K562 (cell line): ENCODE measurements around the gene GSS. TPM values are rescaled to one million over a fixed set of nuclear protein-coding genes. Genes with fewer than 3 reads are reported as not detected.

Source experiments
- BRD9 ChIP-seq: fragments of 450-650 bp; IDR thresholded peaks from 2 replicates; pipeline ENCODE4 v1.6.1; 2018; ENCODE audit warnings: low read depth; ENCODE audit not compliant: partially characterized antibody
- CTCFL ChIP-seq: IDR thresholded peaks from 2 replicates; pipeline ENCODE4 v1.6.1; 2011; ENCODE audit warnings: borderline replicate concordance, low read depth, mild to moderate bottlenecking, moderate library complexity, low read length; ENCODE audit not compliant: insufficient read depth, poor library complexity, severe bottlenecking
- FUS ChIP-seq: fragments of 200-400 bp; formaldehyde crosslinking; optimal IDR thresholded peaks from 2 replicates; pipeline ENCODE3; 2017; ENCODE audit warnings: low read depth, low read length
- GTF2E2 ChIP-seq: fragments of 200-800 bp; sonication (Bioruptor generic); IDR thresholded peaks from 2 replicates; pipeline ENCODE4 v1.6.1; 2016; ENCODE audit warnings: missing genetic modification characterization, missing compliant biosample characterization
- HDAC1 ChIP-seq, 2 experiments: fragments of 450-650 bp; IDR thresholded peaks; 2 replicates each; pipeline ENCODE4 v1.6.1; 2016 to 2017; ENCODE audit warnings: inconsistent platforms in 1 of 2, mild to moderate bottlenecking in 1 of 2, moderate library complexity in 1 of 2
- HDAC8 ChIP-seq: fragments of 450-650 bp; IDR thresholded peaks from 2 replicates; pipeline ENCODE4 v1.6.1; 2016; ENCODE audit warnings: mild to moderate bottlenecking, missing genetic modification characterization, moderate library complexity, missing compliant biosample characterization
- MYNN ChIP-seq, 2 experiments: sonication (generic); formaldehyde crosslinking in 1 of 2; IDR thresholded peaks; 2 replicates each; pipeline versions ENCODE4 v1.5.0 to v1.6.1; 2016 to 2020; ENCODE audit warnings: antibody characterized with exemption in 1 of 2, missing genetic modification reagents in 1 of 2
- NELFE ChIP-seq: IDR thresholded peaks from 2 replicates; pipeline ENCODE4 v1.6.1; 2011; ENCODE audit warnings: mild to moderate bottlenecking; ENCODE audit not compliant: insufficient read depth, insufficient read length
- PTTG1 ChIP-seq: fragments of 450-650 bp; IDR thresholded peaks from 2 replicates; pipeline ENCODE4 v1.6.1; 2016; ENCODE audit warnings: low read depth, mild to moderate bottlenecking, missing genetic modification characterization, missing compliant biosample characterization
- RBM14 ChIP-seq: fragments of 200-400 bp; formaldehyde crosslinking; IDR thresholded peaks from 2 replicates; pipeline ENCODE4 v1.6.1; 2018; ENCODE audit warnings: low read depth, mild to moderate bottlenecking, low read length, moderate library complexity, borderline replicate concordance; ENCODE audit not compliant: insufficient read depth
- RCOR1 ChIP-seq, 2 experiments: IDR thresholded peaks; 2 replicates each; pipeline ENCODE4 v1.6.1; 2012; ENCODE audit warnings: low read depth in 2 of 2, low read length in 2 of 2, borderline replicate concordance in 1 of 2, improper control_type of control experiment in 1 of 2
- ZBTB43 ChIP-seq: sonication (generic); formaldehyde crosslinking; IDR thresholded peaks from 2 replicates; pipeline ENCODE4 v1.8.0; 2023; ENCODE audit warnings: mild to moderate bottlenecking, missing genetic modification reagents
- ZNF23 ChIP-seq: fragments of 250-450 bp; sonication (Bioruptor Pico); IDR thresholded peaks from 2 replicates; pipeline ENCODE4 v1.4.0; 2020; ENCODE audit warnings: mild to moderate bottlenecking
- ZSCAN29 ChIP-seq: fragments of 450-650 bp; IDR thresholded peaks from 2 replicates; pipeline ENCODE4 v1.6.1; 2017
- polyA plus RNA-seq, 8 experiments: library from polyadenylated mRNA; depleted of rRNA in 4 of 8; stranded (reverse) in 5 of 8; unstranded in 3 of 8; fragments of >200 nt; fragmentation: Nextera tagmentation in 2 of 8; fragmentation: Illumina TruSeq in 1 of 8; extraction: Ambion mirVana in 2 of 8; extraction: Trizol in 1 of 8; gene quantifications; 2 replicates each; pipeline versions ENCODE4 v1.2.1 to v1.2.3, GENCODE V29; 2011 to 2014; ENCODE audit warnings: inconsistent platforms in 1 of 8, missing spikeins in 1 of 8
- total RNA-seq, 7 experiments: library from RNA; depleted of rRNA in 6 of 7; stranded (reverse); fragments of >200 nt in 6 of 7; fragmentation: Illumina TruSeq in 2 of 7; extraction: Trizol in 2 of 7; gene quantifications; 2 replicates each; pipeline versions ENCODE4 v1.2.1 to v1.2.3, GENCODE V29; 2011 to 2021; ENCODE audit warnings: low replicate concordance in 1 of 7
- TF ChIP-seq, protein P1 (sequence below): sonication (generic); formaldehyde crosslinking; IDR thresholded peaks from 2 replicates; pipeline ENCODE4 v1.8.1; 2023; ENCODE audit warnings: mild to moderate bottlenecking, missing genetic modification reagents
- TF ChIP-seq, protein P2 (sequence below): fragments of 250-450 bp; sonication (Bioruptor Pico); IDR thresholded peaks from 2 replicates; pipeline ENCODE4 v1.5.1; 2021; ENCODE audit warnings: mild to moderate bottlenecking
- TF ChIP-seq, protein P3 (sequence below): fragments of 250-450 bp; sonication (Bioruptor Pico); IDR thresholded peaks from 2 replicates; pipeline ENCODE4 v1.5.0; 2021; ENCODE audit warnings: mild to moderate bottlenecking, borderline replicate concordance

GSS gene
- total and polyA plus RNA-seq, 9 of the 15 experiments (the other 6 are each of a cell fraction or from before 2014, with no cell fraction given) = 18.4 to 165 (median 89.4) TPM

DNA sequence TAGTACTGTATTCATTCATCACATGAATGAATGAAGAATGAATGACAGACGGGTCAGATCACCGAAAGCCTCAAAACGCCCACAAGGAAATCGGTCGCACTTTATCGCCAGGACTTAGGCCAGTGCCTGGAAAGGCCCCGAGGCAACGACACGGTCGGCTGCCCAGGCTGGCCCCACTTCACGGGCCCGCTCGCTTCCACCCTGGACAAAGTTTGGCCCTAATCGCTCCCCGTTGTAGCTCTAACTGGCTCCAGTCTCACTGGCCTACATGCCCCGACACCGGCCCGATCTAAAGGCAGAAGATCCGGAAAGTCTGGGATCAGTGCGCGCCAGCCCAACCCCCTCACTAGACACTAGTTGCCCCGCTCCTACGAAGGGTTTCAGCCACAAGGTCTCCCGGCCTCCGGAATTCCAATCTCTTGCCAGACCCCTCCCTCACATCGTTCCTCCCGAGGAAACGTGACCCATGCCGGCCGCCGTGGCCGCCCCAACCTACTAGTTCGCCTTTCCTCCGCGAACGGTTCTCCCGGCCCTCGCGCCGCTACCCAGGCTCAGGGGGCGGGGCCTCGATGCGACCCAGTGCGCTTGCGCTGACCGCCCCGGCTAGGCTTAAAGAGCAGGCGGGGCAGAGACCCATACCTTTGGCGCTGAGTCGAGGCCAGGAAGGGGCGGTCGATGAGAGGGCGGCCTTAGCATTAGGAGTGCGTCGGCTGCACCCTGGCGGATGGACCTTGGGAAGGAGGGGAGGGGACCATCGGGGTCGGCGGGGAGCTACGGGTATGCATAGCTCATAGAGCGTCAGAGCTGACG is at the start of gene GSS, which contains the start of gene MYH7B (continued):
- TF ChIP-seq NELFE (no peak), PTTG1 (no peak), RCOR1 (IDR thresholded peaks at IDR 0.05; ENCODE audit: borderline replicate concordance in 1 of 2, low read depth in 2 of 2, low read length in 2 of 2) (peak in 1 of 2 experiments; percentile 44; a peak in 1 of 4 replicates), CTCFL (peak; percentile 46), ZBTB43 (CRISPR knock-in tag) (no peak), HDAC1 (IDR thresholded peaks at IDR 0.05) (peak in 1 of 2 experiments; percentile 83; a peak in 2 of 4 replicates), MYNN (IDR thresholded peaks at IDR 0.05) (no peak; the same call in 1 of the 2 replicates), MYNN (CRISPR knock-in tag; IDR thresholded peaks at IDR 0.05) (no peak), HDAC8 (tag) (no peak), ZSCAN29 (no peak), FUS (no peak), RBM14 (no peak), GTF2E2 (peak; percentile 94), ZNF23 (no peak), BRD9 (peak; percentile 72)
- TF ChIP-seq, protein P1, sequence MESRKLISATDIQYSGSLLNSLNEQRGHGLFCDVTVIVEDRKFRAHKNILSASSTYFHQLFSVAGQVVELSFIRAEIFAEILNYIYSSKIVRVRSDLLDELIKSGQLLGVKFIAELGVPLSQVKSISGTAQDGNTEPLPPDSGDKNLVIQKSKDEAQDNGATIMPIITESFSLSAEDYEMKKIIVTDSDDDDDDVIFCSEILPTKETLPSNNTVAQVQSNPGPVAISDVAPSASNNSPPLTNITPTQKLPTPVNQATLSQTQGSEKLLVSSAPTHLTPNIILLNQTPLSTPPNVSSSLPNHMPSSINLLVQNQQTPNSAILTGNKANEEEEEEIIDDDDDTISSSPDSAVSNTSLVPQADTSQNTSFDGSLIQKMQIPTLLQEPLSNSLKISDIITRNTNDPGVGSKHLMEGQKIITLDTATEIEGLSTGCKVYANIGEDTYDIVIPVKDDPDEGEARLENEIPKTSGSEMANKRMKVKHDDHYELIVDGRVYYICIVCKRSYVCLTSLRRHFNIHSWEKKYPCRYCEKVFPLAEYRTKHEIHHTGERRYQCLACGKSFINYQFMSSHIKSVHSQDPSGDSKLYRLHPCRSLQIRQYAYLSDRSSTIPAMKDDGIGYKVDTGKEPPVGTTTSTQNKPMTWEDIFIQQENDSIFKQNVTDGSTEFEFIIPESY (CRISPR knock-in tag) = no peak
- TF ChIP-seq, protein P2, sequence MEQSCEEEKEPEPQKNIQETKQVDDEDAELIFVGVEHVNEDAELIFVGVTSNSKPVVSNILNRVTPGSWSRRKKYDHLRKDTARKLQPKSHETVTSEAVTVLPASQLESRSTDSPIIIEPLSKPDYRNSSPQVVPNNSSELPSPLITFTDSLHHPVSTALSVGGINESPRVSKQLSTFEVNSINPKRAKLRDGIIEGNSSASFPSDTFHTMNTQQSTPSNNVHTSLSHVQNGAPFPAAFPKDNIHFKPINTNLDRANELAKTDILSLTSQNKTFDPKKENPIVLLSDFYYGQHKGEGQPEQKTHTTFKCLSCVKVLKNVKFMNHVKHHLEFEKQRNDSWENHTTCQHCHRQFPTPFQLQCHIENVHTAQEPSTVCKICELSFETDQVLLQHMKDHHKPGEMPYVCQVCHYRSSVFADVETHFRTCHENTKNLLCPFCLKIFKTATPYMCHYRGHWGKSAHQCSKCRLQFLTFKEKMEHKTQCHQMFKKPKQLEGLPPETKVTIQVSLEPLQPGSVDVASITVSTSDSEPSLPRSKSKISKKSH (CRISPR knock-in tag) = no peak
- TF ChIP-seq, protein P3, sequence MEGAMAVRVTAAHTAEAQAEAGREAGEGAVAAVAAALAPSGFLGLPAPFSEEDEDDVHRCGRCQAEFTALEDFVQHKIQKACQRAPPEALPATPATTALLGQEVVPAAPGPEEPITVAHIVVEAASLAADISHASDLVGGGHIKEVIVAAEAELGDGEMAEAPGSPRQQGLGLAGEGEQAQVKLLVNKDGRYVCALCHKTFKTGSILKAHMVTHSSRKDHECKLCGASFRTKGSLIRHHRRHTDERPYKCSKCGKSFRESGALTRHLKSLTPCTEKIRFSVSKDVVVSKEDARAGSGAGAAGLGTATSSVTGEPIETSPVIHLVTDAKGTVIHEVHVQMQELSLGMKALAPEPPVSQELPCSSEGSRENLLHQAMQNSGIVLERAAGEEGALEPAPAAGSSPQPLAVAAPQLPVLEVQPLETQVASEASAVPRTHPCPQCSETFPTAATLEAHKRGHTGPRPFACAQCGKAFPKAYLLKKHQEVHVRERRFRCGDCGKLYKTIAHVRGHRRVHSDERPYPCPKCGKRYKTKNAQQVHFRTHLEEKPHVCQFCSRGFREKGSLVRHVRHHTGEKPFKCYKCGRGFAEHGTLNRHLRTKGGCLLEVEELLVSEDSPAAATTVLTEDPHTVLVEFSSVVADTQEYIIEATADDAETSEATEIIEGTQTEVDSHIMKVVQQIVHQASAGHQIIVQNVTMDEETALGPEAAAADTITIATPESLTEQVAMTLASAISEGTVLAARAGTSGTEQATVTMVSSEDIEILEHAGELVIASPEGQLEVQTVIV (CRISPR knock-in tag) = no peak
